KMS-11 (cell line): ENCODE data around the gene RCCD1.
"Not testable (repeated sequence)": the region's sequence is repeated elsewhere in the genome, so short reads cannot be mapped to it uniquely, and the experiment has no call there.

Experiments
- H2AFZ ChIP-seq: fragments of 200-600 bp; sonication (generic); 2 replicates; pipeline ENCODE4 v1.6.1; 2016; ENCODE audit warnings: antibody characterized with exemption, mixed run types, low read depth
- H3K27ac ChIP-seq: fragments of 200-600 bp; sonication (generic); 2 replicates; pipeline ENCODE4 v1.6.1; 2016; ENCODE audit warnings: mild to moderate bottlenecking, mixed run types
- H3K27me3 ChIP-seq: fragments of 200-600 bp; sonication (generic); 2 replicates; pipeline ENCODE4 v1.6.1; 2017; ENCODE audit warnings: mild to moderate bottlenecking, low read depth, mixed run types, moderate library complexity; ENCODE audit not compliant: insufficient read depth
- H3K36me3 ChIP-seq: fragments of 200-600 bp; sonication (generic); 2 replicates; pipeline ENCODE4 v1.6.1; 2017; ENCODE audit warnings: mild to moderate bottlenecking, mixed run types; ENCODE audit not compliant: insufficient read depth
- H3K4me1 ChIP-seq: fragments of 200-600 bp; sonication (generic); 2 replicates; pipeline ENCODE4 v1.6.1; 2016; ENCODE audit warnings: mild to moderate bottlenecking, low read depth, mixed run types; ENCODE audit not compliant: poor library complexity, severe bottlenecking
- H3K4me2 ChIP-seq: fragments of 200-600 bp; sonication (generic); 2 replicates; pipeline ENCODE4 v1.7.0; 2016; ENCODE audit warnings: mild to moderate bottlenecking, mixed run types
- H3K4me3 ChIP-seq: fragments of 200-600 bp; sonication (generic); IDR thresholded peaks from 2 replicates; pipeline ENCODE4 v1.6.1; 2017; ENCODE audit warnings: low read depth, low read length, mixed read lengths; ENCODE audit not compliant: insufficient read depth
- H3K79me2 ChIP-seq: fragments of 200-600 bp; sonication (generic); 2 replicates; pipeline ENCODE4 v1.6.1; 2016; ENCODE audit warnings: low read depth, mixed run types; ENCODE audit not compliant: insufficient read depth
- H3K9ac ChIP-seq: fragments of 200-600 bp; sonication (generic); 2 replicates; pipeline ENCODE4 v1.6.1; 2016; ENCODE audit warnings: mild to moderate bottlenecking, mixed run types
- H4K20me1 ChIP-seq: fragments of 200-600 bp; sonication (generic); 2 replicates; pipeline ENCODE4 v1.6.1; 2016; ENCODE audit warnings: mild to moderate bottlenecking, mixed run types; ENCODE audit not compliant: insufficient read depth
- TF ChIP-seq, protein P1 (sequence below): fragments of 200-600 bp; sonication (generic); conservative IDR thresholded peaks from 2 replicates; pipeline ENCODE4 v1.6.1; 2017; ENCODE audit warnings: low read depth, mild to moderate bottlenecking, antibody characterized with exemption, low read length, moderate library complexity, mixed read lengths

Gene RCCD1

DNA sequence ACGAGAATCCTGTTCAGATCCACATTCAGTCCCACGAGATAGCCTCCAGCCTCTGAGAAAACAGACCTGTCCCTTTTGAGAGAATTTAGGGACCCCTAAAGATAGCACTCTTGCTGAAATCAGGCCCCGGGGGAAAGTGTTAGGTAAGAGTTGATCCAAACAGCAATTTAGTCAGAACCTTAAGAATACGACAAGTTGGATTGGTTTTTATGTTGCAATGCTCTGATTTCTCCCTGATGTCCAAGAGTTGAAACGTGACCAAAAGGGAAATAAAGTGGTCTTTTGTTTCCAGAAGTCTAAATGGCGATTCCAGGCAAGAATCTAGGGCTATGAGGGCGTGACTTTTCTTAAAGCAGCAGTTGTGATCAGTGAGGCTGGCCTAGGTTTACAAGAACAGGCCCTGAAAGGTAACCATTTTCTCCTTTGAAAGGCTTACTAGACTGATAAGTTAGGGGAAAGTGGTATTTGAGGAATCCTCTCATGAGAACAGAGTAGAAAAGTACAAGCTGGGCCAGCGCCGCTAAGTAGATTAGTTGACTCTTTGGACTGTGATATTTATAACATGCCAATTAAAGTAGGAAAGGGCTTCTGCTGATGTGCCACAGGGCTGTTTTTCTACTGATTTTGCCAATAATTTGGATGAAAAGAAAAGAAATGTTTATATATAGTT is 46.7 kb upstream of the RCCD1 start:
- H3K4me1 ChIP-seq: peaks cover 7% of the 10 kb centered on the region
- no peaks in the 10 kb centered on the region for H4K20me1 ChIP-seq
- no peak overlapping the region for H3K4me2 ChIP-seq
- no peak overlapping the region for H2AFZ ChIP-seq
- peaks cover 7% of the 10 kb centered on the region; the same call in 1 of the 2 replicates for H3K79me2 ChIP-seq
- no peak overlapping the region for H3K4me3 ChIP-seq
- no peak overlapping the region for H3K9ac ChIP-seq
- H3K27me3 ChIP-seq: no peaks in the 10 kb centered on the region
- no peak overlapping the region for H3K27ac ChIP-seq
- TF ChIP-seq, protein P1, sequence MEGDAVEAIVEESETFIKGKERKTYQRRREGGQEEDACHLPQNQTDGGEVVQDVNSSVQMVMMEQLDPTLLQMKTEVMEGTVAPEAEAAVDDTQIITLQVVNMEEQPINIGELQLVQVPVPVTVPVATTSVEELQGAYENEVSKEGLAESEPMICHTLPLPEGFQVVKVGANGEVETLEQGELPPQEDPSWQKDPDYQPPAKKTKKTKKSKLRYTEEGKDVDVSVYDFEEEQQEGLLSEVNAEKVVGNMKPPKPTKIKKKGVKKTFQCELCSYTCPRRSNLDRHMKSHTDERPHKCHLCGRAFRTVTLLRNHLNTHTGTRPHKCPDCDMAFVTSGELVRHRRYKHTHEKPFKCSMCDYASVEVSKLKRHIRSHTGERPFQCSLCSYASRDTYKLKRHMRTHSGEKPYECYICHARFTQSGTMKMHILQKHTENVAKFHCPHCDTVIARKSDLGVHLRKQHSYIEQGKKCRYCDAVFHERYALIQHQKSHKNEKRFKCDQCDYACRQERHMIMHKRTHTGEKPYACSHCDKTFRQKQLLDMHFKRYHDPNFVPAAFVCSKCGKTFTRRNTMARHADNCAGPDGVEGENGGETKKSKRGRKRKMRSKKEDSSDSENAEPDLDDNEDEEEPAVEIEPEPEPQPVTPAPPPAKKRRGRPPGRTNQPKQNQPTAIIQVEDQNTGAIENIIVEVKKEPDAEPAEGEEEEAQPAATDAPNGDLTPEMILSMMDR: no peak
- no peaks in the 10 kb centered on the region for H3K36me3 ChIP-seq

GRCh38 chr15:90909449-90909848 is 45.2 kb upstream of the RCCD1 start:
- not testable (repeated sequence) for H3K4me2 ChIP-seq, H3K27ac ChIP-seq, H3K4me3 ChIP-seq, H3K9ac ChIP-seq, H4K20me1 ChIP-seq, H2AFZ ChIP-seq, H3K27me3 ChIP-seq, H3K79me2 ChIP-seq, H3K36me3 ChIP-seq
- peaks cover 16% of the 10 kb centered on the region for H3K4me1 ChIP-seq

DNA sequence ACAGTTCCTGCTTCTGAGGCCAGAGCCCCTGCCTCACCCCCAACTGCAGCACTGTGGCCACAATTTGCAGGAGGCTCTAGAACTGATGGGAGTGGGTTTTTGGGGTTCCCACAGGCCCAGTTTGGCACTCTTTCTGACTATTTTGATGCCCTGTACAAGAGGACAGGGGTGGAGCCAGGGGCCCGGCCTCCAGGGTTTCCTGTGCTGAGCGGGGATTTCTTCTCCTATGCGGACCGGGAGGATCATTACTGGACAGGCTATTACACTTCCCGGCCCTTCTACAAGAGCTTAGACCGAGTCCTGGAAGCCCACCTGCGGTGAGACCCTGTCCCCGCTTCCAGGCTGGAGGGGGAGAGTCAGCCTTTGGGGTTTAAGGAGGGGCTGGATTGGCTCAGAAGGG is 44.7 kb upstream of the RCCD1 start:
- no peak overlapping the region for H3K27ac ChIP-seq
- TF ChIP-seq, protein P1: no peak
- H2AFZ ChIP-seq: no peak overlapping the region
- peaks cover 21% of the 10 kb centered on the region for H3K4me1 ChIP-seq
- H3K9ac ChIP-seq: no peak overlapping the region
- H3K36me3 ChIP-seq: no peaks in the 10 kb centered on the region
- H3K79me2 ChIP-seq: no peaks in the 10 kb centered on the region
- H3K27me3 ChIP-seq: no peaks in the 10 kb centered on the region
- no peaks in the 10 kb centered on the region for H4K20me1 ChIP-seq
- H3K4me2 ChIP-seq: no peak overlapping the region
- H3K4me3 ChIP-seq: no peak overlapping the region

GRCh38 chr15:90910441-90911301 is 44.0 kb upstream of the RCCD1 start:
- Histone ChIP-seq H3K4me3 (no peak overlapping the region), H4K20me1 (no peaks in the 10 kb centered on the region), H3K9ac (no peak overlapping the region), H3K27ac (no peak overlapping the region), H2AFZ (no peak overlapping the region), H3K4me2 (no peak overlapping the region), H3K79me2 (no peaks in the 10 kb centered on the region), H3K4me1 (peaks cover 28% of the 10 kb centered on the region), H3K36me3 (no peaks in the 10 kb centered on the region), H3K27me3 (no peaks in the 10 kb centered on the region)
- TF ChIP-seq, protein P1: no peak

GRCh38 chr15:90911302-90911623 is 43.4 kb upstream of the RCCD1 start:
- Histone ChIP-seq H3K4me2 (no peak overlapping the region), H2AFZ (no peak overlapping the region), H3K4me1 (peaks cover 33% of the 10 kb centered on the region), H3K27ac (no peak overlapping the region), H3K36me3 (no peaks in the 10 kb centered on the region), H4K20me1 (no peaks in the 10 kb centered on the region), H3K4me3 (no peak overlapping the region), H3K9ac (no peak overlapping the region), H3K27me3 (no peaks in the 10 kb centered on the region), H3K79me2 (no peaks in the 10 kb centered on the region)
- TF ChIP-seq, protein P1: no peak
